ENCODE measurements around the gene SMO. TPM values are rescaled to one million over a fixed set of nuclear protein-coding genes. Genes with fewer than 3 reads are reported as not detected.

The SMO gene
- total RNA-seq, 1 donor from 2014 or later, result 22.1 TPM

DNA sequence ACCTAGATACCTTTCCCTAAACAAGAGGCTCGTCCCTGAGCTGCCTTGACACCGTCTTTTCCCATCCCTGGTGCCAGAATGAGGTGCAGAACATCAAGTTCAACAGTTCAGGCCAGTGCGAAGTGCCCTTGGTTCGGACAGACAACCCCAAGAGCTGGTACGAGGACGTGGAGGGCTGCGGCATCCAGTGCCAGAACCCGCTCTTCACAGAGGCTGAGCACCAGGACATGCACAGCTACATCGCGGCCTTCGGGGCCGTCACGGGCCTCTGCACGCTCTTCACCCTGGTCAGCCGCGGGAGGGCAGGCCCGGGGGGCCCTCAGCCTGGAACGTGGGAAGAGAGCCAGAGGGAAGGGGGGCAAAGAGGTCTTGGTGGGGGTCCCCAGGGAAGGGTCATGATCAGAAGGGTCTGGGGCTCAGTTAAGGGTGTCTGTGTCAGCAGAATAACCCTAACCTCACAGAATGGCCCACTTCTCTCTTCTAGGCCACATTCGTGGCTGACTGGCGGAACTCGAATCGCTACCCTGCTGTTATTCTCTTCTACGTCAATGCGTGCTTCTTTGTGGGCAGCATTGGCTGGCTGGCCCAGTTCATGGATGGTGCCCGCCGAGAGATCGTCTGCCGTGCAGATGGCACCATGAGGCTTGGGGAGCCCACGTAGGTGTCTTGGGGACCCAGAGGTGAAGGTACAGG lies 16.8 kb downstream of the SMO start:
- no peak overlapping the region for H3K4me3 ChIP-seq
- no peaks in the 10 kb centered on the region for H3K4me1 ChIP-seq
- H3K36me3 ChIP-seq, result peaks cover 0 to 16% of the 10 kb centered on the region in 2 donors
- intact Hi-C loops (cut with DNase I), result no loop called here
- no peak overlapping the region for H3K27ac ChIP-seq
- no peak for DNase-seq (ENCODE audit: extremely low spot score in 2 of 2)
- no peaks in the 10 kb centered on the region for H3K9me3 ChIP-seq
- TF ChIP-seq, protein P1, sequence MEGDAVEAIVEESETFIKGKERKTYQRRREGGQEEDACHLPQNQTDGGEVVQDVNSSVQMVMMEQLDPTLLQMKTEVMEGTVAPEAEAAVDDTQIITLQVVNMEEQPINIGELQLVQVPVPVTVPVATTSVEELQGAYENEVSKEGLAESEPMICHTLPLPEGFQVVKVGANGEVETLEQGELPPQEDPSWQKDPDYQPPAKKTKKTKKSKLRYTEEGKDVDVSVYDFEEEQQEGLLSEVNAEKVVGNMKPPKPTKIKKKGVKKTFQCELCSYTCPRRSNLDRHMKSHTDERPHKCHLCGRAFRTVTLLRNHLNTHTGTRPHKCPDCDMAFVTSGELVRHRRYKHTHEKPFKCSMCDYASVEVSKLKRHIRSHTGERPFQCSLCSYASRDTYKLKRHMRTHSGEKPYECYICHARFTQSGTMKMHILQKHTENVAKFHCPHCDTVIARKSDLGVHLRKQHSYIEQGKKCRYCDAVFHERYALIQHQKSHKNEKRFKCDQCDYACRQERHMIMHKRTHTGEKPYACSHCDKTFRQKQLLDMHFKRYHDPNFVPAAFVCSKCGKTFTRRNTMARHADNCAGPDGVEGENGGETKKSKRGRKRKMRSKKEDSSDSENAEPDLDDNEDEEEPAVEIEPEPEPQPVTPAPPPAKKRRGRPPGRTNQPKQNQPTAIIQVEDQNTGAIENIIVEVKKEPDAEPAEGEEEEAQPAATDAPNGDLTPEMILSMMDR (IDR thresholded peaks at IDR 0.05), result no peak
- TF ChIP-seq POLR2A (IDR thresholded peaks at IDR 0.05) (no peak), POLR2AphosphoS5 (IDR thresholded peaks at IDR 0.05; ENCODE audit: insufficient read depth in 1 of 2, low read depth in 1 of 2) (no peak)
- H3K27me3 ChIP-seq, result no peaks in the 10 kb centered on the region

DNA sequence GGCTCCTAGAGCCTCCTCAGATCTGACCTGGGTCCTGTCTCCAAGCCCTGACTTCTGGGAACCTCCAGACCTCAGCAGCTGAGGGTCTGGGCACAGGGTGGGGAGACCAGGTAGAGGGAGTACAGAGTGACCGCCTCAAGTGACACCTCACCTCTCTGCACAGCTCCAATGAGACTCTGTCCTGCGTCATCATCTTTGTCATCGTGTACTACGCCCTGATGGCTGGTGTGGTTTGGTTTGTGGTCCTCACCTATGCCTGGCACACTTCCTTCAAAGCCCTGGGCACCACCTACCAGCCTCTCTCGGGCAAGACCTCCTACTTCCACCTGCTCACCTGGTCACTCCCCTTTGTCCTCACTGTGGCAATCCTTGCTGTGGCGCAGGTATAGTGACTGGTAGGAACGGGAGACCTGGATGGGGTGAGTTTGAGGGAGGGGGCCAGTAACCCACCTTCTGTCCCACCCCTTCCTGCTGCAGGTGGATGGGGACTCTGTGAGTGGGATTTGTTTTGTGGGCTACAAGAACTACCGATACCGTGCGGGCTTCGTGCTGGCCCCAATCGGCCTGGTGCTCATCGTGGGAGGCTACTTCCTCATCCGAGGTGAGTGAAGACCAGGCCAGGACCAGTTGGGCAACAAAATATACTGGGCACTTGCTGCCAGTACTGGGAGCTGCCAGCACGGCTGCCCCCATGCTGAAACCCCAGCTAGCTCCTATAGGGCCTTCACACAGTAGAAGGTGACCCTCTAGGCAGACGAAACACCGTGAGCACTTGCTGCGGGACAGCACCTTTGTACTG lies 17.8 kb downstream of the SMO start:
- intact Hi-C loops (cut with DNase I), result no loop called here
- Histone ChIP-seq H3K36me3 (peaks cover 0 to 16% of the 10 kb centered on the region in 2 donors), H3K4me3 (no peak overlapping the region), H3K4me1 (no peaks in the 10 kb centered on the region), H3K27me3 (no peaks in the 10 kb centered on the region), H3K27ac (no peak overlapping the region), H3K9me3 (no peaks in the 10 kb centered on the region)
- TF ChIP-seq POLR2A (IDR thresholded peaks at IDR 0.05) (no peak), POLR2AphosphoS5 (IDR thresholded peaks at IDR 0.05; ENCODE audit: insufficient read depth in 1 of 2, low read depth in 1 of 2) (no peak)
- TF ChIP-seq, protein P1 (IDR thresholded peaks at IDR 0.05), result no peak
- DNase-seq (ENCODE audit: extremely low spot score in 2 of 2), result no peak

DNA sequence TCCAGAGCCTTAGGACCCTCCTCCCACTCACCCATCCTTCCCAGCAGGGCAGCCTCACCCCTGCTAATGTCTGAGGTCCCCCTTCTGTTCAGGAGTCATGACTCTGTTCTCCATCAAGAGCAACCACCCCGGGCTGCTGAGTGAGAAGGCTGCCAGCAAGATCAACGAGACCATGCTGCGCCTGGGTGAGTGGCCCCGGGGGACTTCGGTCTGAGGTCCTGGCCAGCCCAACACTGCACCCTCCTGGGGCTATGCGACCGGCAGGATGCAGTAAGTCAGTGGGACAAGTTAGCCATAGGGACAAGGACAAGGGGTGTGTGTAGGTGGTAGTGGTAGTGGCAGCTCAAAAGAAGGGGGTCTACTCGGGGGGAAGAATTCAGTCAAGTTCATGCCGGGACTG lies 20.2 kb downstream of the SMO start:
- H3K4me1 ChIP-seq, result no peaks in the 10 kb centered on the region
- H3K27me3 ChIP-seq, result no peaks in the 10 kb centered on the region
- no peak overlapping the region for H3K4me3 ChIP-seq
- no peak for DNase-seq (ENCODE audit: extremely low spot score in 2 of 2)
- H3K27ac ChIP-seq, result no peak overlapping the region
- H3K9me3 ChIP-seq, result no peaks in the 10 kb centered on the region
- TF ChIP-seq, protein P1 (IDR thresholded peaks at IDR 0.05), result no peak
- TF ChIP-seq POLR2AphosphoS5 (IDR thresholded peaks at IDR 0.05; ENCODE audit: insufficient read depth in 1 of 2, low read depth in 1 of 2) (no peak), POLR2A (IDR thresholded peaks at IDR 0.05) (no peak)
- H3K36me3 ChIP-seq, result peaks cover 0 to 30% of the 10 kb centered on the region in 2 donors
- intact Hi-C loops (cut with DNase I), result no loop called here

DNA sequence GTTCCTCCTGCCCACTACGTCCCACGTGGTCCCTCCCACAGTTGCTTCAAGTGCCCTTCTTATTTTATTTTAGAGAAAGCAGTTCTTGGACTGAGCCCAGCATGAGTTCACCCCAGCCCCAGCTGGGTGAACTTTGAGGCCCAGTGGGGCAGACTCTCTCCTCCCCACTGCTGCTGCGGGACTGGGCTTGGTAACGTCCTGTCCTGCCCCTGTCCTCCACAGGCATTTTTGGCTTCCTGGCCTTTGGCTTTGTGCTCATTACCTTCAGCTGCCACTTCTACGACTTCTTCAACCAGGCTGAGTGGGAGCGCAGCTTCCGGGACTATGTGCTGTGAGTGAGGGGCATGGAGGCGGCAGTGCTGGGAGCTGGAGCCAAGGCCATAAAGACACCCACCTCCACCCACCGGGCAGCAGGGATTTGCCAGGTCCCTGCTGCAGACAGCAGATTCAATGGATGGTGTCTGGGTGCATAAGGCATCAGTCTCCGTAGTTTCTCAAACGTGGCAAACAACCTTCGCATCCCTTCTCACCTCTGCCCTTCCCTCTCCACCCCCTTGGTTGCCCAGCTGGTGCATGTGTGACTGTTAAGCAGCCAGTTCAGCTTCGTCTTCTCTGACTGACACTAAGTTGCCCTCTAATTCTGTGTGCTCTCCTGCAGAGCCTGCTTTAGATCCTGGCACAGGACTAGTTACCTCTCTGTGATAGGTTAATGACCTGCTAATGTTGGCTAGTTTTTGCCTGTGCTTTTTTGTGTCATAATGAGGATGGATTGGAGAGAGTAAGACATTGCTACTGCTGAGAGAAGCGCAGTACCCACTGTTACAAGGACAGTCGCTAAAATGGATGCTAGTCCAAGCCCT lies 20.9 kb downstream of the SMO start:
- Histone ChIP-seq H3K27me3 (no peaks in the 10 kb centered on the region), H3K4me3 (no peak overlapping the region), H3K36me3 (peaks cover 0 to 30% of the 10 kb centered on the region in 2 donors), H3K9me3 (no peaks in the 10 kb centered on the region), H3K27ac (no peak overlapping the region), H3K4me1 (no peaks in the 10 kb centered on the region)
- DNase-seq (ENCODE audit: extremely low spot score in 2 of 2), result no peak
- TF ChIP-seq, protein P1 (IDR thresholded peaks at IDR 0.05), result no peak
- TF ChIP-seq POLR2AphosphoS5 (IDR thresholded peaks at IDR 0.05; ENCODE audit: insufficient read depth in 1 of 2, low read depth in 1 of 2) (no peak), POLR2A (IDR thresholded peaks at IDR 0.05) (no peak)
- intact Hi-C loops (cut with DNase I), result no loop called here

Measured in vagina (tissue), 2 donors.